ENCODE results near the gene KEL.

KEL gene

DNA sequence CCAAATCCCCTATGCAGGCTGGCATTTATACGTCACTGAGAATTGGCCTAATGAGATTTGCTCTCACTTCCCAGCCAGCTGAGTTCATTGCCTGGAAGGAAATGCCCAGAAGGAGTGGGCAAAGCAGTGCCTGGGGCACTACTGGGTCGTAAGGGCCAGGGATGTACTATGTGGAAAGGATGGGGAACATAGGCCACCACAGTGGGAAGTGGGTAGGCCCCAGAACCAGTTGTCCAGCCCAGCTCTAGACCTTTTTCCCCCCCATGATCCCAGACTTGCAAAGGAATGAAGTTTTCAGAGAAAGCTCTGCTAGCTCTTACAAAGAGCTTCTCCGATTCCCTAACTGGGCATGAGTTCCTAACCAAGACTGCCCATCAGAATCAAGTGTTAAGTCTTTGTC is 42.5 kb downstream of the KEL start:
- Mint-ChIP-seq H3K9me3 (no peaks in the 10 kb centered on the region), H3K4me1 (no peaks in the 10 kb centered on the region)

DNA sequence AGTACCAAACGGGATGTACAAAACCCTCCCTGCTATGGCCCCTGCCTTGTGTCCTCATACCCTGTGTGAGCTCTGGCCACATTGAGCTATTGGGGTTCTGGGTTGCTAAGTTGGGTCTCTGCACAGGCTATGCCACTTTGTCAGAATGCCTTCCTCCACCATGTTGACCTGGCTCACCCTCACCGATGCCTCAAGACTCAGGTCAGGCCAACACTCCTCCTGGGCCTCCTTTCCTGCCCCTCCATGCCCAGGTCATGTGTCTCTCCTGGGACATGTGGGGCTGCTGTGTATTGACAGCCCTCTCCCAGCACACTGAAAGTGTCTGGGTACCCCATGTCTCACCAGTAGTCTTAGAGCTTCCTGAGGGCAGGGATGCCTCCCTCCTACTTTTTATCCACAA is 43.3 kb downstream of the KEL start:
- Mint-ChIP-seq H3K4me1 (no peaks in the 10 kb centered on the region), H3K27me3 (peaks cover 18% of the 10 kb centered on the region), H3K4me3 (no peak overlapping the region), H3K9me3 (no peaks in the 10 kb centered on the region), H3K27ac (peak overlapping the region in 1 of 2 donors; percentile 27)
- no peak for ATAC-seq
- no peak for DNase-seq

More for the DNA sequence above, 42.5 kb downstream of the KEL start:
- Mint-ChIP-seq H3K4me3 (no peak overlapping the region), H3K27ac (no peak overlapping the region), H3K27me3 (peaks cover 13% of the 10 kb centered on the region)
- ATAC-seq (no peak), DNase-seq (no peak)

DNA sequence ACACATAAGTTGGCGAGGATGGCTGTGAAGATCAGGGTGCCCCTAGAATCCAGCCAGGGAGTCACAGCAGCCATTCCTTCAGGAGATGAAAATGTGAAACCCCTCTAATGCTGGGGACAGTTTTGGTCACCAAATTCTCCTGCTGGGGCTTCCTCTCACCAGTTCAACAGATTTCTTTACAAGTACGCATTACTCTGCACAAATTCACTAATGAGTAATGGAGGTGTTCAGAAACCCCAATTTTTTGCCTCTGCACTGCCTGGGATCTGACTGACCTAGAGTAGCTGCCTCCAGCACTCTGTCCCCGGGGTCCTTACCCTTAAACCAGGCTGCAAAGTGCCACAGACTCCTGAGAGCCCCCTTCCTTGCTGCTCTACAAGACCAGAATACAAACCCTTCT is 44.7 kb downstream of the KEL start:
- DNase-seq (no peak), ATAC-seq (no peak)
- Mint-ChIP-seq H3K4me3 (no peak overlapping the region), H3K4me1 (no peaks in the 10 kb centered on the region), H3K9me3 (no peaks in the 10 kb centered on the region), H3K27ac (no peak overlapping the region), H3K27me3 (peaks cover 25% of the 10 kb centered on the region)

DNA sequence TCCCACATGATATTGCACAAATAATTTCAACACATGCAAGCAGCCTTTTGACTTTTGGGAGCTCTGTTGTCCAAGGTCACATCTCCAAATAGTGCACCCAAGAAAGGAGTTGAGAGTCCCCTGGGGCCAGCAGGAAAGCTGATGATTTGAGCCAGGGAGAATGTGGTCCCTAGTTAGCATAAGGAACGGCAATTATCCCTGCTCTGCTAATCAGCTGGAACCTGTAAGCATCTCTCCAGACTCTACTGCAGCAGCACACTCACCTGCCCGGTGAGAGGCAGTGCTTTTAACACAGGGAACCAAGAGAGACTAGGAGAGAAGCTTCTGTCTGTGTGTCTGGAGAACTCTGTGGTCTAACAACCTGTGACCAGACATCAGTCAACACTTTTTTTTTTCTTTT is 45.7 kb downstream of the KEL start:
- Mint-ChIP-seq H3K4me1 (no peaks in the 10 kb centered on the region), H3K9me3 (no peaks in the 10 kb centered on the region), H3K27me3 (peaks cover 25% of the 10 kb centered on the region), H3K4me3 (no peak overlapping the region), H3K27ac (no peak overlapping the region)
- DNase-seq (no peak), ATAC-seq (no peak)

DNA sequence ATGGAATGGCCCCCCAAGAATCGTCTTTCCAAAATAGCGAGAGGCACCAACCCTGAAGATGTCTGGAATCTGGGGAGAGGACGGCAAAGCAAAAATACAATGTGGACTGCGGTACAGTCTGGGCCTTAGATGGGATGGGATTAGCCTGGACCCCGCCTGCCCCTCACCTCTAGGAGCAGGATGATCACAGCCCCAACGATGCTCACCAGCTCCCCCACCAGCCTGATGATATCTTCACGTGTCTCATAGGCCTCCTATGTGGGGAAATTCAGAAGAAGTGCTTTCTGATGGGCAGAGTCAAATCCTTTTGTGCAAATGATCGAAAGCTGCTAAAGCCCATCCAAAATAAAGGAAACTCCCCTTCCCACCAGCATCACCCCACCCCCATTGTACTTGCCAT is 46.8 kb downstream of the KEL start:
- no peak overlapping the region for H3K27ac Mint-ChIP-seq
- H3K4me3 Mint-ChIP-seq, result no peak overlapping the region
- H3K27me3 Mint-ChIP-seq, result peaks cover 25% of the 10 kb centered on the region
- DNase-seq (no peak), ATAC-seq (no peak)
- no peaks in the 10 kb centered on the region for H3K9me3 Mint-ChIP-seq
- no peaks in the 10 kb centered on the region for H3K4me1 Mint-ChIP-seq

DNA sequence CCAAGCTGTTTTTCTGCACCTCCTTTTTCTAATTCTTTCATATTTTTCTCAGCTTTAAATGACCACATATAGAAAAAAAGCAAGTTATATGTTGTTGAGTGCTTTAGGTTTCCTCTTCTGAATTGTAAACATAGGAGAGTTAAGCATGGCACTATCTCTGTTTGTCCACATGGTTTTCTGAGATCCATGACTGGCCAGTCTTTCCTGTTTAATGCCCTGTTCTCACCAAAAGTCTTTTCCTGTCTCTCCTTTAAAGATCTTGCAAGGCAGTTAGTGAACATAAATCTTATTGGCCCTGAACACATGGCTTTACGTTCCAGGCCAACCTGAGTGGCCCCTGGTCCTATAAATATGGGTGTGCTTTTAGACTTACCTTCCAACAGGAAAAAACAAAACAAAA is 48.0 kb downstream of the KEL start:
- Mint-ChIP-seq H3K4me3 (no peak overlapping the region), H3K27me3 (peaks cover 24% of the 10 kb centered on the region), H3K4me1 (no peaks in the 10 kb centered on the region), H3K9me3 (no peaks in the 10 kb centered on the region), H3K27ac (no peak overlapping the region)
- ATAC-seq (no peak), DNase-seq (no peak)

DNA sequence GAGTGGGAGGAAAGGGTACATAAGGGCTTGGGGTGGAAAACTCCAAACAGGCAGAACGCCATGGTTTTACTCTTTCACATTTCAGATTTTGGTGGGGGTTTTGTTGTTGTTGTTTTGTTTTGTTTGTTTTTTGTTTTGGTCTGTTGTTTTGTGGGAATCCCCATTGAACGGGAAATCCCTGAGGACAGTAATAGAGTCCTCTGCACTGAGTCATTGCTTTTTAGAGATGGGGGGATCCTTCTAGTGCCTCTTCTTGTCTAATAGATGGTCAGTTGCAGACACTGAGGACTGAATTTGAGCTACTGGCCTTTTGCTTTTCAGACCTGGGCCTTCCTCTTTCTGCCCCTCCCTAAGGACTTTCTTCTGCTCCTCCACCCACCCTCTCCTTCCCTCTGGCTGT is 48.6 kb downstream of the KEL start:
- no peak overlapping the region for H3K27ac Mint-ChIP-seq
- ATAC-seq (no peak), DNase-seq (no peak)
- peaks cover 18% of the 10 kb centered on the region for H3K27me3 Mint-ChIP-seq
- no peaks in the 10 kb centered on the region for H3K9me3 Mint-ChIP-seq
- no peak overlapping the region for H3K4me3 Mint-ChIP-seq
- no peaks in the 10 kb centered on the region for H3K4me1 Mint-ChIP-seq

DNA sequence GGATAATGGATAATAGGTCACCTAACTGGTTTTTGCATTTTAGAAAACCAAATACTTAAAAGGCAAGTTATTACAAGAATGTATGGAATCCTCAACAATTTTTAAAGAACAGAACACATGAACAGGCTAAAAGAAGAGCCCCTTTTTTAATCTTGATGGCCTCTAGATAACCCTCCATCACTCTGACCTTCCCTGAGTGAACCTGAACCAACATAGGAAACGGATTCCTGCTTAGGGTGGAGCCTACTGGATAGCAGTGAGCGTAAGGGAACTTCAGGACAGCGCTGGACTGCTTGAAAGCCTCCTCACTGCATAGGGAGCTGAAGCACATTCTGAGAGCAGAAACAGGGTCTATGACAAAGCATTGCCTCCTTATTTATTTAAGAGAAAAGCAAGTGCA is 49.1 kb downstream of the KEL start:
- ATAC-seq (no peak), DNase-seq (no peak)
- H3K4me3 Mint-ChIP-seq, result no peak overlapping the region
- H3K27me3 Mint-ChIP-seq, result peaks cover 13% of the 10 kb centered on the region
- no peaks in the 10 kb centered on the region for H3K4me1 Mint-ChIP-seq
- no peak overlapping the region for H3K27ac Mint-ChIP-seq
- no peaks in the 10 kb centered on the region for H3K9me3 Mint-ChIP-seq

DNA sequence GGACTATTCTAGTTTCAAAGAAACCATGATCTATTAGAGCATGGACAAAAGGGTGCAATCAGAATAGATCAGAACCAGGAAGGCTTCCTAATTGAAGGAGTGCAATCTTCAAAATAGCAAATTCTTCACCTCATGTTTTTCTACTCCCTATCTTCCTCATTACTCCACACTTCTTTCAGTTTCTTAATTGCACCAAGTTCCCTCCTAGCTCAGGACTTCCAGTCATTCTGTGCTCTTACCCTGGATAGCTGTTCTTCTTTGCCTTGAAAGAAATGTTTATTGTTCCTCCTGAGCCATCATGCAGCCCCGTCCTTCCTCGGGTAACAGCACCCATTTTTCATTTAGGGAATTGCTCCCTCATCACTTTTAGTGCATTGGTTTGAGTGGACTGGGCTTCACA is 51.7 kb downstream of the KEL start:
- H3K4me3 Mint-ChIP-seq, result no peak overlapping the region
- H3K4me1 Mint-ChIP-seq, result no peaks in the 10 kb centered on the region
- no peak overlapping the region for H3K27ac Mint-ChIP-seq
- no peak for ATAC-seq
- no peak for DNase-seq
- peaks cover 12% of the 10 kb centered on the region for H3K27me3 Mint-ChIP-seq
- H3K9me3 Mint-ChIP-seq, result peaks cover 0 to 3% of the 10 kb centered on the region in 2 donors

DNA sequence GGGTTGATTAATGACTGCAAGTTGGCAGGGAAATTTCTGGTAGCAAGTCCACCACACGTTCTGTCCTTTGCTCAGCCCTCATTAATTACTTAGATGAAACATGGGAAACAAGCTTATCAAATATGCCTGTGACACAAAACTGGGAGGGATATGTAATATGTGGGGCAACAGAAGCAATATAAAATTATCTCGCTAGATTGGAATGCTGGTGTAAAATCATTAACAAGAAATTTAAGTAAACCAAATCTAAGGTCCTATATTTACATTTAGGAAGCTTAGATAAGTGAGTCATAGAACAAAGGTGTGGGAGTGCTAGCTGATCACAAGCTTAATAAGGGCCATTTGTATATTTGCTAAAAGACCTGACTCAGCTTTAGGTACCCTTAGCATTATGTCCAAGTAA is 52.1 kb downstream of the KEL start:
- Mint-ChIP-seq H3K27me3 (peaks cover 12% of the 10 kb centered on the region), H3K27ac (no peak overlapping the region), H3K4me1 (no peaks in the 10 kb centered on the region), H3K4me3 (no peak overlapping the region), H3K9me3 (peaks cover 0 to 3% of the 10 kb centered on the region in 2 donors)
- DNase-seq (no peak), ATAC-seq (no peak)

DNA sequence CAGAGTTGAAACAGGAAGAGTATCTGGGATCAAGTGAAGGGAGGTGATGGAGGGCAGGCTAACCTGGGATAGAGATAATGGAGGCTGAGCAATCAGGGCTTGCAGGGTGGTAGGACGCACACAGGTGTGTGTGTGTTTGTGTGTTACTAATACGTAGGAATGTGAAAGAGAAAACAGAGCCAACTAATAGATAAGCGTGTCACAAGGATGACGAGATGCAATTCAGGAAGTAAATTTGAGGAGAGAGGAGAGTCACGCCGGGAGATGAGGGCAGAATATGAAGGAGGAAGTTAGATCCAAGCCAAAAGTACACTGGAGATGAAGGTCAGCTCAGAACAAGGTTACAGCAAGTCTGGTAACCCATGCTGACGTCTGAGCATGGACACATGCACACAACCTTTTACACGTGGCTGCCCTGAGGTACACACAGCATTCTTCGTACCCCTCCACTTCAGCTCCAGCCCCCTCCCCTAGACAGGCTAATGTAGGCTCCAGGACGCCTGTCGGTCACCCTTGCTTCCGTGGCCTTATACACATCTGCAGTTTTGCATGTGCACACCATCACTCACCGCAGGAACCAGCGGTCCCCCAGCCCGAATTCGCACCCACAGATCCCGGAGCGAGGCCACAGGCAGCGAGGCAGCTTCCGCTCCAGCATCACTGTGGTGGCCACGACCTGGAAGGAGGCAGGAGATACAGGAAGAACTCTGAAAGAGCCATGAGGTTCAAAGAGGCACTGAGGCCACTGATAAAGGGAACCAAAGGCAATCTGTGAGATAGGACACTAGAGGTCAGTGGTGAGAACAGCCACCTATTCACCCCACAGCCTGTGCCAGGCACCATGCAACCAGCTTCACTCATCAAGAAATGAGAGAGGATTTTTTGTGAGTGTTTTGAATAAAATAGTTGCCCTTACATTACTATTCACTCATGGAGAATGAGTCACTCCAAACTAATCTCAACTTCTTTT is 53.0 kb downstream of the KEL start:
- Mint-ChIP-seq H3K4me3 (no peak overlapping the region), H3K27me3 (peaks cover 10% of the 10 kb centered on the region)
- peak; percentile 48 for ATAC-seq

DNA sequence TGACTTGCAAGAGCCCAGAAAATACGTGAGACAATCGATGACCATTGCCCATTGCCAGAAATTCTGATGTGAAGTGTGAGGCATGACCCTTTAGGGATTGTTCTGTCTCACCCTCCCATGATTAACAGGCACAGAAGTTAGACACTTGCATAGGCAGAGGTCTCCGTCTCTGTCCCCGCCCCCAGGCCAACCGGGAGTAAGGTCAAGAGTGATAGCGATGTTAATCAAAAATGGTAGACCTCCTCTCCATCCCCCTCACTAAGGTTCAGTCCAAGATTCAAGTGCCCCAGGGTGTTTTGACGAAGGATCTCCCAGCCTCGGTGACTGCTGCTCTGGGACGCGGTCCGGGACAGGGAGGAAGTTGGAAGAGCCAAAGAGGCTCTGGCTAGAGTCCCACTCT is 53.9 kb downstream of the KEL start:
- Mint-ChIP-seq H3K4me1 (no peaks in the 10 kb centered on the region), H3K4me3 (no peak overlapping the region), H3K27me3 (peaks cover under 1% of the 10 kb centered on the region), H3K9me3 (peaks cover 0 to 3% of the 10 kb centered on the region in 2 donors), H3K27ac (no peak overlapping the region)
- ATAC-seq, result no peak
- no peak for DNase-seq

More for the DNA sequence above, 53.0 kb downstream of the KEL start:
- no peak overlapping the region for H3K27ac Mint-ChIP-seq
- DNase-seq, result no peak
- H3K9me3 Mint-ChIP-seq, result peaks cover 0 to 3% of the 10 kb centered on the region in 2 donors
- no peaks in the 10 kb centered on the region for H3K4me1 Mint-ChIP-seq

DNA sequence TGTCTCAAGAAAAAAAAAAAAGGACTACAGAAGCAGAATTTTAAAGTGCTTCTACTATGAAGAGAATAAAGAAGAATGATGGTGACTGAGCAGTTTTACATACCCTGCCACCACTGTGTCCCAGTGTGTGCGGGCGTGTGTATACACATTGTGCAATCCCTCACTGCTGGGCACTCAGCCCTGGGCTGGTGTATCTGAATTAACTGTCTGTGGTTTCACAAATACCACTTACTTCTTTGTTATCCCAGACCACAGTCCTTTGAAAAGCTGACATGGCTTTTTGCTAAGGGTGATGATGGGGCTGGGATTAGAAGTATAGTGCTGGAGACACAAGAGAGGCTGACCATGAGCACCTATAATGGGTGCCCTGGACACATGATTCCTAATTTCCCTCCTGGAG is 55.5 kb downstream of the KEL start:
- Mint-ChIP-seq H3K4me3 (no peak overlapping the region), H3K27ac (no peak overlapping the region), H3K9me3 (peaks cover 0 to 8% of the 10 kb centered on the region in 2 donors), H3K4me1 (no peaks in the 10 kb centered on the region), H3K27me3 (no peaks in the 10 kb centered on the region)
- DNase-seq (no peak), ATAC-seq (no peak)

DNA sequence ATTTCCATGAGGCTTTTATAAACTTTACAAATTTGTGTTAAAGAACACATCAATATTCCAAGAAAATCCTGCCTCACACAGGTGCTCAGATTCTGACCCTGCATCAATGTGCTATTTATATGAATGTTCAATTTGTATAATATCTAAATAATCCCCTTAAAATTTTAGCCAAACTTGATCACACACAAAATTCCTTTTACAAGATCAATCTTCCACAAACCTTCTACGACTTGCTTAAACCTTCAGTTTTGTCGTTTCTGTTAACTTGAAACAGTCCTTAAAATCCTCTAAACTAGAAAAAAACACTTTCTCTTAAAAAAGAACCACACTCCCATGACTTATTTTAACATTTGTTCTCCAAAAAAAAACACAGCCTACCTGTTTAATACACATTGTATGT is 56.4 kb downstream of the KEL start:
- DNase-seq, result no peak
- Mint-ChIP-seq H3K27ac (no peak overlapping the region), H3K27me3 (no peaks in the 10 kb centered on the region), H3K4me1 (no peaks in the 10 kb centered on the region), H3K4me3 (no peak overlapping the region), H3K9me3 (peaks cover 0 to 8% of the 10 kb centered on the region in 2 donors)
- no peak for ATAC-seq

DNA sequence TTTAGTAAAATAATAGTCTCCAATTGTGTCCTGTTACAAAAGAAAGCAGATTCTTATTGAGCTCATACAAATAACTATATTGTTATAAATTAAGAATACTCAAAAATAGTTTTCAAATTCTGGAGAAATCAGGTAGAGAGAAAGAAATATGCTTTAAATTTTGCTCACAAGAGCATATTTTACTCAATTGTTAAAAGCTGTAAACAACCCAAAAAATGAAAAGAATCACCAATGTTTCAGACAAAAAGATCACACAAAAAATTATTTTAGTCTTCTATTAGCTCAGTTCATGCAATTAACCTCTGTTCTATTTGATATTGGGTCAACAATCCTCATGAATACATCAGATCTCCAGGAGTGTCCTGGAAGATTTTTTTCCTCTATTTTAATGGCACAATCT is 58.0 kb downstream of the KEL start:
- no peaks in the 10 kb centered on the region for H3K27me3 Mint-ChIP-seq
- no peak for ATAC-seq
- peaks cover 0 to 8% of the 10 kb centered on the region in 2 donors for H3K9me3 Mint-ChIP-seq

DNA sequence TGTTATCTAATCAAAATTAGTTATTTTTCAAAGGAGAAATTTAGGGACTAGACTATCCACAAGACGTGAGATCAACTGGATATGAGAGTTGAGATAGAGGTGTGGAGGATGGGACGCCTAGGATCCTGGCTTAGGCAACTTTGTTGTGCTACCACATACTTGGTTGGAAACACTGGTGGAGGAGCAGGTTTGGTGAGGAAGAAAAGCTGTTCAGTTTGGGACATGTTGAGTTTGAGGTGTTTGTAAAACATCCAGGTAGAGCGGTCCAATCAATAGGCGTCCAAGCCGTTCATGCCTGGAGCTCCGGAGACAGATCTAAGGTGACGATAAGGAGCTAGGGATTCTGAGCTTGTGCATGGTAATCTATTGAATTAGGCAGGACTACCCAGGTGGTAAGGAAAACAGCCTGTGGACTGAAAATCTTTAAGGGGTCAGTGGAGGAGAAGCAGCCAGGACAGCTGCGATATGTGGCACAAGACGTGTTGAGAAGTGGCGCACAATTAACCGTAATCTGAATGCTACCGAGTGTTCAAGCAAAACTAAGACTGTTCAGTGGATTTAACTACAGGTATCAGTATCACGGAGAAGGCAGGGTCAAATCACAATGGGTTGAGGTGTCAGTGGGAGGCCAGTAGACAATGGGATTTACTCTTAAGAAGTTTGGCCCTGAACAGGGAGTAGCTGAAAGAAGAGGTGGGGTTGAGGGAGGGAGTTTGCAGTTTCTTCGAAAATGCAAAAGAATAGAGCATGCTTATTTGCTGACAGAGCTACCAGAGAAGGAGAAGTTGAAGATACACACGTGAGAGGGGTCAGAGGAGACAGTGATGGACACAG is 60.5 kb downstream of the KEL start:
- H3K4me1 Mint-ChIP-seq, result no peaks in the 10 kb centered on the region
- DNase-seq (no peak), ATAC-seq (no peak)
- no peak overlapping the region for H3K27ac Mint-ChIP-seq
- peaks cover 0 to 8% of the 10 kb centered on the region in 2 donors for H3K9me3 Mint-ChIP-seq
- H3K27me3 Mint-ChIP-seq, result peaks cover 2% of the 10 kb centered on the region
- no peak overlapping the region for H3K4me3 Mint-ChIP-seq

More for the DNA sequence above, 58.0 kb downstream of the KEL start:
- Mint-ChIP-seq H3K4me1 (no peaks in the 10 kb centered on the region), H3K27ac (no peak overlapping the region), H3K4me3 (no peak overlapping the region)
- DNase-seq, result no peak

Data from stimulated activated naive CD8-positive, alpha-beta T cell treated with anti-CD3 and anti-CD28 coated beads, Interleukin-15, amount 100 ng/mL, for 72 hours (primary cell).